Right cardiac atrium (tissue), 5 donors: ENCODE data around the gene OVCA2. TPM values are rescaled to one million over a fixed set of nuclear protein-coding genes. Genes with fewer than 3 reads are reported as not detected.

ENCODE experiments used
- ATAC-seq, 2 donors: fragments of 200-7000 bp; cut with Tn5 transposase; one replicate each; pipeline versions ENCODE4 v1.8.0 to v1.9.1; 2020; ENCODE audit warnings: moderate library complexity in 2 of 2, mild to moderate bottlenecking in 1 of 2
- DNase-seq, 3 donors: peaks; one replicate each; pipeline ENCODE4 v3.0.0-alpha.2; 2020
- H3K27ac ChIP-seq: one replicate; pipeline ENCODE4 v1.5.1; 2013; ENCODE audit warnings: mild to moderate bottlenecking, low read length, control low read depth, moderate library complexity
- H3K27me3 ChIP-seq: one replicate; pipeline ENCODE4 v1.6.1; 2013; ENCODE audit not compliant: control insufficient read depth, insufficient read depth
- H3K4me1 ChIP-seq: one replicate; pipeline ENCODE4 v1.6.1; 2013; ENCODE audit warnings: low read length; ENCODE audit not compliant: control insufficient read depth, insufficient read depth
- H3K4me3 ChIP-seq: one replicate; pipeline ENCODE4 v1.5.1; 2013; ENCODE audit warnings: low read length, control low read depth
- H3K9me3 ChIP-seq: one replicate; pipeline ENCODE4 v1.6.1; 2013; ENCODE audit warnings: low read length; ENCODE audit not compliant: control insufficient read depth
- WGBS: extraction: QIAGEN DNeasy Blood & Tissue Kit; methylation state at CpG from one replicate; pipeline ENCODE4 v1.1.7; 2013; 5-methylcytosine and 5-hydroxymethylcytosine counted together
- intact Hi-C, 4 donors: fragments of 100-400 bp; cut with DNase I; formaldehyde crosslinking; loops; one replicate each; pipeline versions ENCODE4 v1.11.0 to v1.14.0; 2022 to 2023
- microRNA-seq, 2 donors: library from miRNA; unstranded; fragments of <30 nt; microRNA quantifications; one replicate each; pipeline ENCODE4 v1.2.0, GENCODE V29; 2020 to 2021
- polyA plus RNA-seq: library from polyadenylated mRNA; stranded (reverse); fragments of 200-250 nt; gene quantifications from one replicate; pipeline ENCODE4 v1.2.3, GENCODE V29; 2013
- total RNA-seq, 4 donors: library from RNA; stranded (reverse); fragmentation: NEBNext Ultra II Directional; extraction: Animal tissue kit (Norgen Biotek cat#: 25700); gene quantifications; one replicate each; pipeline ENCODE4 v1.2.1, GENCODE V29; 2021
- donor health status: healthy with polysubstance abuse.
- donor health status: DM: no; HTN: yes; CAD: no.
- donor health status: DM: no; HTN: no; CAD: no.
- donor health status: DM: no; HTN: yes; CAD: no; lungs with severe emphysema.
- donor health status: DM: yes; HTN: yes; CAD: no.

The OVCA2 gene
- total and polyA plus RNA-seq, 5 donors: 15.3 to 35.6 (median 22.1) TPM

- Histone ChIP-seq H3K4me1 (peaks cover 26% of the 10 kb centered on the region), H3K4me3 (no peak overlapping the region), H3K9me3 (no peaks in the 10 kb centered on the region), H3K27me3 (no peaks in the 10 kb centered on the region), H3K27ac (no peak overlapping the region)
- DNase-seq (no peak), ATAC-seq (no peak)
- intact Hi-C loops: loop anchor here in 1 of 4 donors (10.0 kb wide), 2 partner anchors 83 to 143 kb away; no protein-coding TSS in a partner anchor
- WGBS: 88% methylated on average over 4 of the region's 4 CpGs
Measured at GRCh38 chr17:2092253-2092652, 50.4 kb downstream of the OVCA2 start.

Small RNAs within 50 kb of the gene (microRNA-seq; reads per million reads assigned to microRNA genes)
- gene MIR132: 294 to 714 reads per million in 2 donors
- 21.5 to 29.4 reads per million in 2 donors for gene MIR212

Other genes starting within 250 kb of the OVCA2 start
- 10 to 100 TPM; 10.3 to 14.6 (median 11.4) TPM for gene SMYD4, start 212.1 kb upstream of the OVCA2 start, total RNA-seq
- gene SMYD4, start 212.1 kb upstream of the OVCA2 start, polyA plus RNA-seq: 6.5 TPM
- 100 to 1,000 TPM in 1 of 4 donors, 10 to 100 TPM in 3; 68.1 to 103 (median 81.6) TPM for gene RPA1, start 212.0 kb upstream of the OVCA2 start, total RNA-seq
- gene RPA1, start 212.0 kb upstream of the OVCA2 start, polyA plus RNA-seq: 28.0 TPM
- gene RTN4RL1, start 16.7 kb upstream of the OVCA2 start, total RNA-seq: 1 to 10 TPM; 3.9 to 5.7 (median 4.2) TPM
- gene RTN4RL1, start 16.7 kb upstream of the OVCA2 start, polyA plus RNA-seq: 5.4 TPM
- gene DPH1, start 11.9 kb upstream of the OVCA2 start, total RNA-seq: 10 to 100 TPM; 24.7 to 30.7 (median 27.5) TPM
- gene DPH1, start 11.9 kb upstream of the OVCA2 start, polyA plus RNA-seq: 20.5 TPM
- 10 to 100 TPM; 16.9 to 33.0 (median 24.7) TPM for gene HIC1, start 13.1 kb downstream of the OVCA2 start, total RNA-seq
- gene HIC1, start 13.1 kb downstream of the OVCA2 start, polyA plus RNA-seq: 10.3 TPM